Activated CD4-positive, alpha-beta T cell treated with anti-CD3 and anti-CD28 coated beads for 48 hours (primary cell): ENCODE results near the gene DHRS13.
"Not testable (repeated sequence)": the region's sequence is repeated elsewhere in the genome, so short reads cannot be mapped to it uniquely, and the experiment has no call there.

ENCODE experiments used
- DNase-seq: peaks from one replicate; pipeline ENCODE4 v3.0.0-alpha.2; 2020

Gene DHRS13

GRCh38 chr17:28881533-28882056 lies 21.3 kb downstream of the DHRS13 start:
- no peak for DNase-seq

- DNase-seq = no peak
Observed at GRCh38 chr17:28880572-28880945, 22.3 kb downstream of the DHRS13 start.

- DNase-seq = no peak
Observed at GRCh38 chr17:28879886-28880571, 22.9 kb downstream of the DHRS13 start.

DNA sequence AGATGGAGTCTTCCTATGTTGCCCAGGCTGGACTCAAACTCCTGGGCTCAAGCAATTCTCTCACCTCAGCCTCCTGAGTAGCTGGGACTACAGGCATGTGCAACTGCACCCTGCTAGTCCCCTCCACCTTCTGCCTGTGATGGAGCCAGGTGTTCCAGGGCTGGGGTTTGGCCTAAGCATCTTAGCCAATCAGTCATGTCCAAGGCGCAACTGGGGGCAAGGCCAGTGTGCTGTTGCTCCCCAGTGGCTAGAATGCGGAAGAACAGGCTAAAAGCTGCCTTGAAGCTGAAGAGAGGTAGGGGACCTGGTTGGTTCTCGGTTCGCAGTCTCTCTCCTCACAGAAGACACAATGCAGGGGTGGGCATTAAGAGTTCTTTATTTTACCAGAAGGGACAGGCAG lies 23.9 kb downstream of the DHRS13 start:
- peak; percentile 31 for DNase-seq

- no peak for DNase-seq
Observed at GRCh38 chr17:28878158-28878910, 24.5 kb downstream of the DHRS13 start.

GRCh38 chr17:28877150-28877711 lies 25.6 kb downstream of the DHRS13 start:
- DNase-seq = not testable (repeated sequence)

GRCh38 chr17:28875848-28876550 lies 26.9 kb downstream of the DHRS13 start:
- DNase-seq = peak; percentile 19

DNA sequence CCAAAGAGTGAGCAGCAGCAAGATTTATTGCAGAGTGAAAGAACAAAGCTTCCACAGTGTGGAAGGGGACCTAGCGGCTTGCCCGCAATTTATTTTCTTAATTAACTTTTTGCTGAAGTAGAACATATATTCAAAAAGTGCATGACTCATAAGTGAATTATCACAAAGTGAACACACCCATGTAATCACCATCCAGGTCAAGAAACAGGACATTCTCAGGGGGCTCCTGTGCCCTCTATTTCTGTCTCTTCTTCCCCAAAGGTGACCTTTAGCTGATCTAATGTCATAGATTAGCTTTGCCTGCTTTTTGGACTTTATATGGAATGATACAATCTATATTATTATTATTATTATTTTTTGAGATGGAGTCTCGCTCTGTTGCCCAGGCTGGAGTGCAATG lies 28.1 kb downstream of the DHRS13 start:
- no peak for DNase-seq

- no peak for DNase-seq
Observed at GRCh38 chr17:28873839-28874238, 29.0 kb downstream of the DHRS13 start.

DNA sequence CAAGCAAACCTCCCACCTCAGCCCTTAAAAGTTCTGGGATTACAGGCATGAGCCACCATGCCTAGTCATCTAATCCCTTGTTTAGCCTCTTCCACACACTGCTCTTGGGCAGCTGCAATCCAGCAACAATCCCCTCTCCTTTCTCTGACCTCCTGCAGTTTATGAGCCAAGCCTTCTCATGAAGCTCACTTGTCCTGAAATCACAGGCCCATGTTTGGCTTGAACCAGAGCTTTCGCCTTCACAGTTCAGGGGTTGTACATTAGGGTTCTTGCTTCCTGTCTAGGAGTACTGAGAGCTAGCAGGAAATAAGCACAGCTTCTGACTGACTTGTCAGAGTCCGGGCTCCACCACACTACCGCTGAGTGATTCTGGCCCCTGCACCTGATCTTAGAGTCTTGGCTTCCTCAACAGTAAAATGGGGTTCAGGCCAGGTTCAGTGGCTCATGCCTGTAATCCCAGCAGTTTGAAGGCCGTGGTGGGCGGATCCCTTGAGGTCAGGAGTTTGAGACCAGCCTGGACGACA lies 31.8 kb downstream of the DHRS13 start:
- DNase-seq = peak; percentile 60

- DNase-seq = no peak
Observed at GRCh38 chr17:28867276-28867675, 35.6 kb downstream of the DHRS13 start.

- DNase-seq = no peak
Observed at GRCh38 chr17:28865946-28866752, 36.7 kb downstream of the DHRS13 start.

GRCh38 chr17:28864991-28865849 lies 37.7 kb downstream of the DHRS13 start:
- DNase-seq = no peak

- no peak for DNase-seq
Observed at GRCh38 chr17:28863953-28864352, 38.9 kb downstream of the DHRS13 start.

GRCh38 chr17:28862561-28862960 lies 40.3 kb downstream of the DHRS13 start:
- no peak for DNase-seq

- DNase-seq = no peak
Observed at GRCh38 chr17:28861393-28862203, 41.3 kb downstream of the DHRS13 start.

DNA sequence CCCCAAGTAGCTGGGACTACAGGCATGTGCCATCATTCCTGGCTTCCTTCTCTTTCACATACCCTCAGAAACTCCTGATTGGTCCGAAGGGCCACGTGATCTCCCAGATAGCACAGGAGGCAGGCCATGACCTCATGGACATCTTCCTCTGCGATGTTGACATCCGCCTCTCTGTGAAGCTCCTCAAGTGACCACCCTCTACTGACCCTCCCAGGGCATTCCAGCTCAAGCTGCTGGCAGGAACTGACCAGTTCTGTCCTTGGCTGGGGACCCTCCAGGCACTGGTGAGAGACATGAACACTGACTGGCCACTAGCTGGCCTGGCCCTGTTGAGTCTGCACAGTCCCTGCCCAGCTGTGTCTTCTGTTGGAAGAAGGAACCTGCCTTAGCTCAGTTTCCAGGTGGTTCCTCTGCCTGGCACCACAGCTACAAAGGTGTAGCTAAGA lies 42.5 kb downstream of the DHRS13 start:
- no peak for DNase-seq

- DNase-seq = no peak
Observed at GRCh38 chr17:28858801-28859355, 44.0 kb downstream of the DHRS13 start.

DNA sequence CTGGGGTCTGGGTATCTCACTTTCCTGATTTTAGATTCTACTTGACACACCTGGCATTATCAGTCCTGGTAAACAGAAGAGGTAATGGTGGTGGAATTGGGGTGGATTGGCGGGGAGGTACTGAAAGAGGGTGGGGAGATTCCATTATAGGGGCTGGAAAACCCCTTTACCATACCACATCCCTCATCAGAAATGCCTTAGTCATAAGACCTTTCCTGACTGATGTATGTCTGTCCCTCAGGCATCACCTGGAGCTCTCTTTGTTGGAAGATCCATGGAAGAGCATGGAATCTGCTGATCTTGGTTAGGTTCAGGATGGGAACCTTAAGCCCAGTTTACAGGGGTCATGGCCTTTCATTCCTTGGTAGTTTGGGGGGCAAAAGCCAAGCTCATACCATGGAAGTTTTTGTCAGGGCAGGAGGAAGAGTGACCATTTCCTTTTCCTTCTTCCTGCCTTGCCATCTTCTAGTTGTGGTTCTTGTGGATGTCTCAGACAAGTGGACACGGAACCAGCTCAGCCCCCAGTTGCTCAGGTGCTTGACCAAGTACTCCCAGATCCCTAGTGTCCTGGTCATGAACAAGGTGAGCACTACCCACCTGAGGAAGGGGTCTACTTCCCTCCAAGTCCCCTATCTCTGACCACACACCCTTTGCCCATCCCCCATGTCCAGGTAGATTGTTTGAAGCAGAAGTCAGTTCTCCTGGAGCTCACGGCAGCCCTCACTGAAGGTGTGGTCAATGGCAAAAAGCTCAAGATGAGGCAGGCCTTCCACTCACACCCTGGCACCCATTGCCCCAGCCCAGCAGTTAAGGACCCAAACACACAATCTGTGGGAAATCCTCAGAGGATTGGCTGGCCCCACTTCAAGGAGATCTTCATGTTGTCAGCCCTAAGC lies 44.7 kb downstream of the DHRS13 start:
- DNase-seq = no peak
